Left renal pelvis (tissue), 4 donors: ENCODE results near the gene B4GALT1. TPM values are rescaled to one million over a fixed set of nuclear protein-coding genes. Genes with fewer than 3 reads are reported as not detected.

Source experiments
- DNase-seq, 4 donors: peaks; one replicate each; pipeline ENCODE4 v3.0.0-alpha.2; 2013; ENCODE audit warnings: low read depth in 4 of 4, low spot score in 3 of 4
- polyA plus RNA-seq, 4 donors: library from polyadenylated mRNA; unstranded; fragments of 120-200 nt; gene quantifications; one replicate each; pipeline ENCODE4 v1.2.1, GENCODE V29; 2013; ENCODE audit not compliant: insufficient read length in 4 of 4

B4GALT1 gene
- polyA plus RNA-seq, 4 donors = 85.5 to 131 (median 100.0) TPM

- no peak for DNase-seq
These were observed 22.6 kb downstream of the B4GALT1 start for GRCh38 chr9:33144551-33144950.

DNA sequence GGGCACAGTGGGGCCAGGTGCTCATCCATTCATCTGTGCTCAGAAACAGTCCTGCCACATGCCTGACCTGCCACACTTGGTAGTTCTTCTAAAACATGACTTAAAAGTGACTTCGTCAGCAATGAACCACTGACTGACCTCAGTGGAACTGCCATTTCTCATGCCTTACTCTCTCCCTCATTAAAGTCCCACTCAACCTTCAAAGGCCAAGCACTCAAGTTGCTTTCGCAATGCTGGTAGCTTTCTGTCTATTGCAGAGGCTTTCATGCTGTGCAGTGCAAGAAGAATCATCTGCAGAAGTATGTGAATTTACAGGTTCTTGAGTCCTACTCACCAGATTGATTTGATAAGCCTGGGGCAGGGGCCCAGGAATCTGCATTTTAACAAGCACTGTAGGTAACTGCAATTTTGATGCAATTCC is 23.9 kb downstream of the B4GALT1 start:
- DNase-seq = no peak

DNA sequence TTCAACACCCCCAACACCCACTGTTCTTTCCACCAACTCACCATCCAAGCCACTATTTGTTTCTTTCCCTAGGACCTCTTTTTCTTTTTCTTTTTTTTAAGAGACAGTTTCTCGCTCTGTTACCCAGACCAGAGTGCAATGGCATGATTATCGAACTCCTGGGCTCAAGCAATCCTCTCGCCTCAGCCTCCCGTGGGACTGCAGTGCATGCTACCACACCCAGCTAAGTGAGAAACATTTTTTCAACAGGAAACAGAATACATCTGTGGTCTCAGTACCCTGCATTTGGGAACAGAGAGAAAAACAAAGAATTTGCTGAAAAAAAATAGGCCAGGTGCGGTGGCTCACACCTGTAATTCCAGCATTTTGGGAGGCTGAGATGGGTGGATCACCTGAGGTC is 24.6 kb downstream of the B4GALT1 start:
- DNase-seq = no peak

DNA sequence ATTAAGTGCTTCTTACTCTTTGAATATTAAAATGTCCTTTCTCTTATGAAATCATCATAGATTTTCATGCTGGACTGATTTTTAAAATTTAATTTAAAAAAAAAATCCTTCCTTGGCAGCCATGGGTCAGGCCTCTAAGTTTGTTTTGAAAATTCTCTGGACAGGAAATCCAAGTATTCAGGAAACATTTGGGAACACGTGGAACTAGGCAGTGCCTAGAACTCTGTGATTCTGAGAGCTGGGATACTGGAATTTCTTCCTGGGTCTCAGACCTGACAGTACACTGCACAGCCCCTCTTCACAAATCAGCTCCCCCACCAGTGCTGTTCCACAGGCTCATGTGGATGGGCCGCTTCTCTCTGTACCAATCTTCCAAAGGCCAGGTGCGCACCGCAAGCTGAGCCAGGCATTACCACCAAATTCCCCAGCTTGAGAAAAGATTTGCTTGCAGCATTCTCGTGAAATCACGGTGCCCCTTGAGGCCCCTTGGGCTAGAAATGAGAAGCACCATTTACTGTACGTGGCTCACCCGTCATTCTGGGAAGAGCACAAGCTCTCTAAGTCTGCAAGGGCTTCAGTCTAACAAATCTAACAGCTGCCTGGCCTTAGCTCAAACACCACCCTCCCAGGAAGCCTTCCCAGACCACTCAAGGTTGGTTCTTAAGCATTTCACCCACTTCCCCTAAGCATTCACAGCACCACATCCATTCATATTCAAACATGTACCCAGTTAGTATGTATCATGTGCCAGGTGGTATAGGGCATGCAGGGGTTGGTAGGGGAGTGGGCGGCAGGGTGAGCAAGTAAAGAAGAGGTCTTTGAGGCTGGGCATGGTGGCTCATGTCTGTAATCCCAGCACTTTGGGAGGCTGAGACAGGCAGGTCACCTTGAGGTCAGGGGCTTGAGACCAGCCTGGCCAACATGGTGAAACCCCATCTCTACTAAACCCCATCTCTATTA is 26.5 kb downstream of the B4GALT1 start:
- no peak for DNase-seq

- DNase-seq = no peak
These were observed 27.5 kb downstream of the B4GALT1 start for GRCh38 chr9:33139421-33140228.

DNA sequence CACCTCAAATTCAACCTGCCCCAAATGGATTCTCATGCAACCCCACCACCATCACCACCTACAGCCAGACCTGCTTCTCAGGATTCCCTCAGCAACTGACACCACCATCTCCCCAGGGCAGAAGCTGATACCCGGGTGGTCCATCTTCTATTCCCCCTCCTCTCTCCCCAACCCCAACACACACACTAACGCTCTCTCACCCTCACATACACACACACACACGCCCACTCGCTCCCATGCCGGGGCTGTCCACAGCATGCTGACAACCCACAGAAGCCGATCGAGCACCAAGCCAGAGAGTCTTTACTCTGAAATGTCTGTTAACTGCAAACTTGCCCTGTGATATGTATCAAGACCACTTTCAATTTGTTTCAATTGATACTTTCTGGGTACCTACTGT is 28.4 kb downstream of the B4GALT1 start:
- DNase-seq = no peak

DNA sequence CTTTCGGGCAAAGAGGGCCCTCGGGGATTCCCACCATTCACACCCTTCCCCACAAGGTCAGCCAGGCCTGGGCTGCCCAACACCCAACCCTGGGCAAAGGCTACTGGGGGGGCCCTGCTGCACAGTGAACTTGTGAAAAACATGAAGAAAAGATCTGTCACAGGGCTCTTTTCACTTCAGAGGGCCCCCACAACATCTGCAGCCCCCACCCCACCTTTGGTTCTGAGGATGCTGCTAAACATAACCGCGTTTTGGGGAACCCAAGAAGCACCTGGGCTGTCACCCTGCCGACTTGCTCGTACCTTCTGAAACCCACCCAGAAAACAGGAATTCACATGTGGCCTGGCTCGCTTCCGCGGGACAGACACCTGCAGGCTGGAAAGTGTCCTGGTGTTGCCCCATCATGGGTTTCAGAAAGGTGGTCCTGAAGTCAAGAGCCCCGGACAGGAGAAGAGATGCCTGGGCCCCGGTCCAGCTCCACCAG is 29.3 kb downstream of the B4GALT1 start:
- DNase-seq = no peak

- DNase-seq = no peak
These were observed 30.1 kb downstream of the B4GALT1 start for GRCh38 chr9:33136721-33137670.

- DNase-seq = no peak
These were observed 31.6 kb downstream of the B4GALT1 start for GRCh38 chr9:33135470-33135958.

DNA sequence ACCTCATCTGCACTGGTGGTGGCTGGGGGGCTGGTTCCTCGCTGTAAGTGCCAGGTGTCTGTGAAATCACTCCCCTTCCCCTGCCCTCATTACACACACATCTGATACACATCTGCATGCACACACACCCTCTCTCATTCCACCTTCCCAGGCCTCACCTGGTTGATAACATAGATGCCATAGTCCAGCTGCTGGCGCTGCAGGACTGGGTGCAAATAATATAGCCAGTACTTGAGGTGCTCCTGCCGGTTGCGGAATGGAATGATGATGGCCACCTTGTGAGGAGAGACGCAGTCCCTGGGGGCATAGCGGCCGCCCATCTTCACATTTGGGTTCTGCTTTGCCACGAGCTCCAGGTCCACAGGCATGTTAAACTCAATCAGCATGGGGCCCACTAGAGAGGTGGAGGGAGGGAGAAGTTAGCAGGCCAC is 32.1 kb downstream of the B4GALT1 start:
- no peak for DNase-seq

DNA sequence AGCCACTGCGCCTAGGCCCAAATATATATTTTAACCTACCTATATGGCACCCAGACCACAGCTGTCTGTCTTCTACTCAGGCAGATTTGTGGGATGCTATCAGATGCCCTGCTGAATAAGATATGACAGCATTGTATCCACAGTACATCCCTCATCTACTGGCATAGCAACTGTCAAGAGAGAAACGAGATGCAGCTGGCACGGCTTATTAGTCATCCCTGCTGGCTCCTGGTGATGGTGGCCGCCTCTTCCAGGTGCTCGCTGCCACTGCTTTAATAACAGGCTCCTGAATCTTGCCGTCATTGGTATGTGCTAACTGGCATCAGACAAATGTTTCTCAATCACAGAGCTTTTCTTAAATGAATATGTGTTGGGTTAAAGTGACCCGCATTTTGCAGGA is 34.0 kb downstream of the B4GALT1 start:
- no peak for DNase-seq

DNA sequence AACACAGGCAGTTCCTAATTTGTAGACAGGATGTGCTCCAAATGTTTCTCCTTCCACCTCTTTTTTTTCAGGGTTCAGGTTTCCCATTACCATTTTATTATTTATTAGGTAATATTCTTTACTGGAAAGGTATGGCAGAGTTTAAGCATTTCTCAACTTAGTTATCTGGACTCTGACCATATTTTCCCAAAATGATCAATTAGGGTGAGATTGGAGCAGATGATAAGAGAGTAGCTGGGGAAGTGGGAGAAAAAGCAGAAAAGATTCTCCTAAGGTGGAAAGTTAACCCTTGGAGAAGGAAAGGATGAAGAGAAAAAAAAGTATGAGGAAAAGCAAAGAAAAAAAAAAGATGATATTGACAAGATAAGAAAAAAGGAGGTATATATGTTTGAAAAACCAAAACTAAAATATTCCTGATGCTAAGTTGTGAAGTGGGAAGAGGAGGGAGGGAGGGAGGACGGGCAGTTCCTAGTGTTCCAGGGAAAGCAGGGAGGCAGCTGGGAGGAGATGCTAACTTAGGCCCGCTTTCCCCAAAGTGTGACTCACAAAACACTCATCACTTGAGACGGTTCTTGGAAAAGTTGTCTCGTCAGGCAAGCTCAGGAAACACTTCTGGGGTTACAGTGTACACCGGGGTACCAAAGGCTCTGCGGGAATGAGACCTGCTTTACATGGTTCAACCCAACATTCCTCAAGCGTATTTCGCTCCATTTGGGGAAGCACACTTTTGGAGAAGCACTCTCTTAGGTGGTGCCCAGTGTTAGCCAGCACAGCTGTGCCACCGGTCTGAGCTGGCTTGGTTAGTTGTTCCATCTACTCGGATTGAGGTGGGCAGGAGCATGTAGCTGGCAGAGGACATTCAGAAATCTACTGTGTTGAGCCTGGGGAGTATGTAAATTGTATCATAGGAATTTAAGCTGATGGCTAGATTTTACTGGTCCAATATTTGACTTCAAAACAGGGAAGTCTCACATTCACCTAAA is 35.1 kb downstream of the B4GALT1 start:
- DNase-seq = no peak

- no peak for DNase-seq
These were observed 36.0 kb downstream of the B4GALT1 start for GRCh38 chr9:33130961-33131789.

GRCh38 chr9:33129886-33130881 is 37.0 kb downstream of the B4GALT1 start:
- DNase-seq = no peak

DNA sequence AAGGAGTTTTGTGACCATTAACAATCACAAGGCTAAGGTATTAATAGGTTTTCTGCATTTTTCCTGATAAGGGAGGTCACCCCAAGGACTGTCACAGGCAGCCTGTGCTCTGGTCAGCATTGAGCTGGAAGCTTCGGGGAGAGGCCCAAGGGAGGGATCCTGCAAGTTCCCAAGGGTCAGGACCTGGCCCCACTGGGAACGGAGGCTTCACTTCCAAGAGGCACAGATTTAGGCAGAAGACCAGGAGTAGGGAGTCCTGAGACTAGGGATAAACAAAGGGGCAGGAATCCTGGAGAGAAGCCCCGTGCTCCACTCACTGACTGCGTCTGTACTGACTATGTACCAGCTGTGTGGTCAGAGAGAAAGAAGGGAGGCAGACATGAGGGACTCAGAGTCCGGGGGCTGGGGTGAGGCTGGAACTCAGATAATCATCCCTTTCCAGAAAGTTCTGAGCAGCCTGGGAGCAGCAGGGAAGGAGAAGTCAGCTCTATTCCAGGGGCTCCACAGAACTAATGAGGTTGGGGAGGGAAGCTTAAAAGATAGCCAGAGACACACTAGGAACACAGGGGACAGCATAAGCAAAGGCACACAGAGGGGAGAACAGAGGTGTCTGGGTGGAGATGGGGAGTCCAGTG is 37.8 kb downstream of the B4GALT1 start:
- no peak for DNase-seq

DNA sequence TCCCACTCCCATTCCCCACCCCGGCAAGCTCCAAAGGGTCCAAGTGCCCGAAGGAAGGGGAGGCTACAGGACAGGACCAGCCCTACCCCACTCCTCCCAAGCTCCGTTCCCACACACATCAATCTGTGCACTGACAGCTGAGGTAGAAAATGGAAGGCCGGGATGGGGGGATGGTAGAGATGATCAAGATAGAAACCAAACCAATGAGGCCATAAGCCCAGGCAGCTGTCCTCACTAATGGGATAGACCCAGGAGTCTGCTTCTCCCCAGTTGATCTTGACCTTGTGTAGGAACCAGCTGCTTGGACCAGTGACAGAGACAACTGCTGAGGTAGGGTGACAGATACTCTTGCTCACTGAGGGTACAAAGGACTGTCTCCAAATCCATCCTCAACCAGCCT is 38.6 kb downstream of the B4GALT1 start:
- no peak for DNase-seq
